K562 (cell line): ENCODE data around the gene PRM1. TPM values are rescaled to one million over a fixed set of nuclear protein-coding genes. Genes with fewer than 3 reads are reported as not detected.

Source experiments
- ATAC-seq: fragments of 200-7000 bp; cut with Tn5 transposase; 3 replicates; pipeline ENCODE4 v1.9.1; 2020; ENCODE audit warnings: moderate library complexity
- BruUV-seq: library from RNA; stranded (reverse); fragments of 400-500 nt; replicated peaks from 2 replicates; lab custom pipeline; 2021; lab: Mats Ljungman, UMichigan
- CTCF ChIA-PET: fragments of 300-600 bp; formaldehyde crosslinking; extraction: SDS; loops from one replicate; lab custom pipeline; 2021; ENCODE audit warnings: low intra/inter-chr PET ratio; lab: Yijun Ruan, JAX
- POLR2A ChIA-PET: fragments of 300-600, 350-650 bp; sonication (Branson Sonifier 250); formaldehyde crosslinking; extraction: SDS; loops from one replicate; lab custom pipeline; 2021; ENCODE audit warnings: antibody characterized with exemption, inconsistent platforms; lab: Yijun Ruan, JAX
- DNase-seq, 4 experiments: peaks; one replicate each; pipeline versions ENCODE4 v3.0.0 to v3.0.0-alpha.2; 2011 to 2018; ENCODE audit warnings: low spot score in 3 of 4, mixed read lengths in 3 of 4; ENCODE audit errors: extremely low read depth in 1 of 4
- FAIRE-seq: peaks from 2 replicates; lab custom pipeline; 2011; peaks lifted over from hg19 to GRCh38; lab: Jason Lieb, UNC
- H2AFZ ChIP-seq: 2 replicates; pipeline ENCODE4 v1.6.0; 2011; ENCODE audit warnings: low read depth, low read length, control low read depth, inconsistent platforms
- H3K27ac ChIP-seq: fragments of 200-600 bp; 3 replicates; pipeline ENCODE4 v1.8.0; 2011; ENCODE audit warnings: low read depth, mild to moderate bottlenecking, control low read depth, inconsistent platforms, low read length, moderate library complexity, mixed read lengths; ENCODE audit errors: extremely low read depth
- H3K27me3 ChIP-seq, 2 experiments: fragments of 300-600 bp in 1 of 2; 2 replicates in 1 of 2; 3 replicates in 1 of 2; pipeline versions ENCODE4 v1.6.0 to v1.8.0; 2011; ENCODE audit warnings: inconsistent platforms in 2 of 2, low read length in 2 of 2, mild to moderate bottlenecking in 1 of 2, mixed read lengths in 1 of 2, moderate library complexity in 1 of 2; ENCODE audit not compliant: control insufficient read depth in 2 of 2, insufficient read depth in 2 of 2
- H3K36me3 ChIP-seq: fragments of 300-600 bp; 3 replicates; pipeline ENCODE4 v1.8.0; 2011; ENCODE audit warnings: mild to moderate bottlenecking, low read length, inconsistent platforms; ENCODE audit not compliant: control insufficient read depth, insufficient read depth
- H3K4me1 ChIP-seq, 2 experiments: fragments of 200-600 bp in 1 of 2; replicated peaks in 1 of 2; 2 replicates in 1 of 2; 3 replicates in 1 of 2; pipeline versions ENCODE4 v1.5.1 to v1.8.0; 2011; ENCODE audit warnings: inconsistent platforms in 2 of 2, low read length in 2 of 2, mild to moderate bottlenecking in 1 of 2, mixed read lengths in 1 of 2, moderate library complexity in 1 of 2; ENCODE audit not compliant: control insufficient read depth in 2 of 2, insufficient read depth in 2 of 2
- H3K4me2 ChIP-seq: 2 replicates; pipeline ENCODE4 v1.6.1; 2011; ENCODE audit warnings: low read length, control low read depth, inconsistent platforms, mixed read lengths; ENCODE audit not compliant: insufficient read depth
- H3K4me3 ChIP-seq: fragments of 200-600 bp; sonication (generic), shearing (Covaris generic); 2 replicates; pipeline ENCODE4 v1.5.1; 2016; ENCODE audit warnings: control low read depth, inconsistent platforms
- H3K79me2 ChIP-seq: fragments of 200-600 bp; 3 replicates; pipeline ENCODE4 v1.8.0; 2011; ENCODE audit warnings: low read length, inconsistent platforms; ENCODE audit not compliant: control insufficient read depth, insufficient read depth
- H3K9ac ChIP-seq, 2 experiments: 2 replicates each; pipeline versions ENCODE4 v1.6.0 to v1.6.1; 2011; ENCODE audit warnings: low read depth in 2 of 2, low read length in 2 of 2, control low read depth in 1 of 2, inconsistent platforms in 1 of 2, mild to moderate bottlenecking in 1 of 2, mixed read lengths in 1 of 2; ENCODE audit not compliant: insufficient read depth in 1 of 2
- H3K9me1 ChIP-seq: one replicate; pipeline ENCODE4 v1.6.0; 2011; ENCODE audit warnings: inconsistent platforms, mild to moderate bottlenecking, low read length, moderate library complexity; ENCODE audit not compliant: control insufficient read depth, insufficient read depth
- H3K9me3 ChIP-seq: replicated peaks from 2 replicates; pipeline ENCODE4 v1.5.1; 2011; ENCODE audit warnings: low read depth, low read length, inconsistent platforms; ENCODE audit not compliant: control insufficient read depth, insufficient read depth
- H4K20me1 ChIP-seq: replicated peaks from 2 replicates; pipeline ENCODE4 v1.6.1; 2011; ENCODE audit warnings: low read length, inconsistent platforms, mixed read lengths; ENCODE audit not compliant: control insufficient read depth, insufficient read depth
- CBFB ChIP-seq: sonication (generic); formaldehyde crosslinking; IDR thresholded peaks from 2 replicates; pipeline ENCODE4 v1.4.0; 2020; ENCODE audit warnings: mild to moderate bottlenecking, missing genetic modification reagents
- HDAC6 ChIP-seq: IDR thresholded peaks from 2 replicates; pipeline ENCODE4 v1.6.1; 2012; ENCODE audit warnings: low read depth, mild to moderate bottlenecking, control low read depth, inconsistent platforms, low read length, moderate library complexity
- HMG20B ChIP-seq: fragments of 250-450 bp; sonication (Bioruptor Pico); IDR thresholded peaks from 2 replicates; pipeline ENCODE4 v1.5.0; 2021; ENCODE audit warnings: mild to moderate bottlenecking
- MAFK ChIP-seq: IDR thresholded peaks from 2 replicates; pipeline ENCODE4 v1.6.1; 2011; ENCODE audit warnings: low read length, improper control_type of control experiment
- POLR2H ChIP-seq: IDR thresholded peaks from 2 replicates; pipeline ENCODE4 v1.6.1; 2016; ENCODE audit warnings: missing genetic modification characterization, low read depth, mild to moderate bottlenecking, control low read depth, missing compliant biosample characterization, moderate library complexity
- ZNF133 ChIP-seq: fragments of 250-450 bp; sonication (Bioruptor Pico); IDR thresholded peaks from 2 replicates; pipeline ENCODE4 v1.4.0; 2020; ENCODE audit warnings: mild to moderate bottlenecking
- ZNF3 ChIP-seq: fragments of 250-450 bp; sonication (Bioruptor Pico); IDR thresholded peaks from 2 replicates; pipeline ENCODE4 v1.5.0; 2021; ENCODE audit warnings: mild to moderate bottlenecking, moderate library complexity
- ZNF717 ChIP-seq: fragments of 250-450 bp; sonication (Bioruptor Pico); IDR thresholded peaks from 2 replicates; pipeline ENCODE4 v1.5.0; 2021
- WGBS: fragments of 100-300 bp; shearing (Covaris generic); methylation state at CpG from one replicate; pipeline ENCODE4 v1.1.6; 2016; ENCODE audit warnings: low coverage, mixed read lengths; ENCODE audit not compliant: insufficient coverage; ENCODE audit errors: missing lambda C conversion rate; 5-methylcytosine and 5-hydroxymethylcytosine counted together
- in situ Hi-C: fragments of 300-500 bp; cut with MboI; formaldehyde crosslinking; loops from 4 replicates; pipeline ENCODE4 v1.15.0; 2018; ENCODE audit warnings: inconsistent platforms, mixed read lengths
- intact Hi-C: fragments of 100-400 bp; cut with micrococcal nuclease; formaldehyde crosslinking; loops from 2 replicates; pipeline ENCODE4 v1.14.2; 2022
- polyA plus RNA-seq, 8 experiments: library from polyadenylated mRNA; depleted of rRNA in 4 of 8; stranded (reverse) in 5 of 8; unstranded in 3 of 8; fragments of >200 nt; fragmentation: Nextera tagmentation in 2 of 8; fragmentation: Illumina TruSeq in 1 of 8; extraction: Ambion mirVana in 2 of 8; extraction: Trizol in 1 of 8; gene quantifications; 2 replicates each; pipeline versions ENCODE4 v1.2.1 to v1.2.3, GENCODE V29; 2011 to 2014; ENCODE audit warnings: inconsistent platforms in 1 of 8, missing spikeins in 1 of 8
- total RNA-seq, 7 experiments: library from RNA; depleted of rRNA in 6 of 7; stranded (reverse); fragments of >200 nt in 6 of 7; fragmentation: Illumina TruSeq in 2 of 7; extraction: Trizol in 2 of 7; gene quantifications; 2 replicates each; pipeline versions ENCODE4 v1.2.1 to v1.2.3, GENCODE V29; 2011 to 2021; ENCODE audit warnings: low replicate concordance in 1 of 7
- TF ChIP-seq, protein P1 (sequence below), 2 experiments: fragments of 450-650 bp; IDR thresholded peaks; 2 replicates each; pipeline ENCODE4 v1.6.1; 2016
- TF ChIP-seq, protein P2 (sequence below): fragments of 250-450 bp; sonication (Bioruptor Pico); IDR thresholded peaks from 2 replicates; pipeline ENCODE4 v1.4.0; 2020
- TF ChIP-seq, protein P3 (sequence below): sonication (generic); formaldehyde crosslinking; IDR thresholded peaks from 2 replicates; pipeline ENCODE4 v1.8.0; 2023; ENCODE audit warnings: mild to moderate bottlenecking, missing genetic modification reagents

The PRM1 gene
- total and polyA plus RNA-seq, 9 of the 15 experiments (the other 6 are each of a cell fraction or from before 2014, with no cell fraction given), result not detected

DNA sequence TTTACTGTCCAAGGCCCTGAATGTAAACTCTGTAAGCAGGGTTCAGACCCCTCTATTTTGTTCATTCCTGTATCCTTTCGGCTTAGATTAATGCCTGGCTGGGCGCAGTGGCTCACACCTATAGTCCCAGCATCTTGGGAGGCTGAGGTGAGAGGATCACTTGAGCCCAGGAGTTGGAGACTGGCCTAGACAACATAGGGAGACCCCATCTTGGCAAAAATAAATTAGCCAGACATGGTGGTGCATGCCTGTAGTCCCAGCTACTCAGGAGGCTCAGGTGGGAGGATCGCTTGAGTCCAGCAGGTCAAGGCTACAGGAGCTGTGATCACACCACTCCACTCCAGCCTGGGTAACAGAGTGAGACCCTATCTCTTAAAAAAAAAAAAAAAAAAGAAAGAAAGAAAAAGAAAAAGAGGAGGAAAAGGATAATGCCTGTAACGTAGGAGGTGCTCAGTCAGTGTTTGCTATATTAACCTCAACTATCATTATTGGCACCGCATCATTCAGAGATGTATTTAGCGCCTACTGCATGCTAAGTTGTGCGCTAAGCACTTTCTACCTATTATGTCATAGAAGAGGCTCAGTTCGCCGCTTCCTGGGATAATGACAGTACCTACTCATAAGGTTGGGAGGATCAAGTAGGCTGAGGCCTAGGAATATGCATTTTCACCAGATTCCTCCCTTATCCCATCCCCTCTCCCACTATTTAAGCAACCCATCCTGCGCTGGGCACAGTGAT lies 30.2 kb downstream of the PRM1 start (continued):
- TF ChIP-seq, protein P1, sequence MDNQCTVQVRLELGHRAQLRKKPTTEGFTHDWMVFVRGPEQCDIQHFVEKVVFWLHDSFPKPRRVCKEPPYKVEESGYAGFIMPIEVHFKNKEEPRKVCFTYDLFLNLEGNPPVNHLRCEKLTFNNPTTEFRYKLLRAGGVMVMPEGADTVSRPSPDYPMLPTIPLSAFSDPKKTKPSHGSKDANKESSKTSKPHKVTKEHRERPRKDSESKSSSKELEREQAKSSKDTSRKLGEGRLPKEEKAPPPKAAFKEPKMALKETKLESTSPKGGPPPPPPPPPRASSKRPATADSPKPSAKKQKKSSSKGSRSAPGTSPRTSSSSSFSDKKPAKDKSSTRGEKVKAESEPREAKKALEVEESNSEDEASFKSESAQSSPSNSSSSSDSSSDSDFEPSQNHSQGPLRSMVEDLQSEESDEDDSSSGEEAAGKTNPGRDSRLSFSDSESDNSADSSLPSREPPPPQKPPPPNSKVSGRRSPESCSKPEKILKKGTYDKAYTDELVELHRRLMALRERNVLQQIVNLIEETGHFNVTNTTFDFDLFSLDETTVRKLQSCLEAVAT (IDR thresholded peaks at IDR 0.05), result 0 out of 4 replicates have a peak, but pooled peaks of 1 of the 2 experiments have one; percentile 50
- TF ChIP-seq, all 486 proteins: peak for 4

- Histone ChIP-seq H3K79me2 (peaks cover 29% of the 10 kb centered on the region), H3K36me3 (peaks cover 25% of the 10 kb centered on the region; the same call in 1 of the 3 replicates), H4K20me1 (no peaks in the 10 kb centered on the region; the same call in 1 of the 2 replicates), H3K27me3 (no peaks in the 10 kb centered on the region), H3K9me1 (no peaks in the 10 kb centered on the region), H3K4me2 (no peak overlapping the region), H3K4me3 (no peak overlapping the region), H2AFZ (no peak overlapping the region), H3K9ac (peak overlapping the region in 1 of 2 experiments; percentile 11; a peak in 1 of 4 replicates), H3K27ac (no peak overlapping the region), H3K9me3 (no peaks in the 10 kb centered on the region), H3K4me1 (peaks cover 30 to 31% of the 10 kb centered on the region in 2 experiments; a peak in 4 of 5 replicates)
- POLR2A ChIA-PET, result interaction anchor here (0.6 kb wide), 1 partner anchor 121 kb away, joined by 3 read pairs; no protein-coding TSS in a partner anchor
- 66% methylated on average over 16 of the region's 16 CpGs for WGBS
- BruUV-seq, result no TSS peak
- ATAC-seq, result no peak
- intact Hi-C loops, result loop anchor here (10.0 kb wide), 2 partner anchors 45 to 115 kb away; no protein-coding TSS in a partner anchor
- no peak for FAIRE-seq
- in situ Hi-C loops, result no loop called here
- DNase-seq, result no peak
- CTCF ChIA-PET, result no interaction called here
- TF ChIP-seq HMG20B (CRISPR knock-in tag) (0 out of 2 replicates have a peak, but pooled peaks have one; percentile 62), CBFB (CRISPR knock-in tag) (no peak), ZNF3 (peak; percentile 41; the same call in 1 of the 2 replicates), MAFK (no peak), ZNF717 (no peak), ZNF133 (CRISPR knock-in tag) (no peak), HDAC6 (0 out of 2 replicates have a peak, but pooled peaks have one; percentile 16), POLR2H (peak; percentile 47; the same call in 1 of the 2 replicates)
- TF ChIP-seq, protein P2, sequence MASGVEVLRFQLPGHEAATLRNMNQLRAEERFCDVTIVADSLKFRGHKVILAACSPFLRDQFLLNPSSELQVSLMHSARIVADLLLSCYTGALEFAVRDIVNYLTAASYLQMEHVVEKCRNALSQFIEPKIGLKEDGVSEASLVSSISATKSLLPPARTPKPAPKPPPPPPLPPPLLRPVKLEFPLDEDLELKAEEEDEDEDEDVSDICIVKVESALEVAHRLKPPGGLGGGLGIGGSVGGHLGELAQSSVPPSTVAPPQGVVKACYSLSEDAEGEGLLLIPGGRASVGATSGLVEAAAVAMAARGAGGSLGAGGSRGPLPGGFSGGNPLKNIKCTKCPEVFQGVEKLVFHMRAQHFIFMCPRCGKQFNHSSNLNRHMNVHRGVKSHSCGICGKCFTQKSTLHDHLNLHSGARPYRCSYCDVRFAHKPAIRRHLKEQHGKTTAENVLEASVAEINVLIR (CRISPR knock-in tag), result no peak
- TF ChIP-seq, protein P3, sequence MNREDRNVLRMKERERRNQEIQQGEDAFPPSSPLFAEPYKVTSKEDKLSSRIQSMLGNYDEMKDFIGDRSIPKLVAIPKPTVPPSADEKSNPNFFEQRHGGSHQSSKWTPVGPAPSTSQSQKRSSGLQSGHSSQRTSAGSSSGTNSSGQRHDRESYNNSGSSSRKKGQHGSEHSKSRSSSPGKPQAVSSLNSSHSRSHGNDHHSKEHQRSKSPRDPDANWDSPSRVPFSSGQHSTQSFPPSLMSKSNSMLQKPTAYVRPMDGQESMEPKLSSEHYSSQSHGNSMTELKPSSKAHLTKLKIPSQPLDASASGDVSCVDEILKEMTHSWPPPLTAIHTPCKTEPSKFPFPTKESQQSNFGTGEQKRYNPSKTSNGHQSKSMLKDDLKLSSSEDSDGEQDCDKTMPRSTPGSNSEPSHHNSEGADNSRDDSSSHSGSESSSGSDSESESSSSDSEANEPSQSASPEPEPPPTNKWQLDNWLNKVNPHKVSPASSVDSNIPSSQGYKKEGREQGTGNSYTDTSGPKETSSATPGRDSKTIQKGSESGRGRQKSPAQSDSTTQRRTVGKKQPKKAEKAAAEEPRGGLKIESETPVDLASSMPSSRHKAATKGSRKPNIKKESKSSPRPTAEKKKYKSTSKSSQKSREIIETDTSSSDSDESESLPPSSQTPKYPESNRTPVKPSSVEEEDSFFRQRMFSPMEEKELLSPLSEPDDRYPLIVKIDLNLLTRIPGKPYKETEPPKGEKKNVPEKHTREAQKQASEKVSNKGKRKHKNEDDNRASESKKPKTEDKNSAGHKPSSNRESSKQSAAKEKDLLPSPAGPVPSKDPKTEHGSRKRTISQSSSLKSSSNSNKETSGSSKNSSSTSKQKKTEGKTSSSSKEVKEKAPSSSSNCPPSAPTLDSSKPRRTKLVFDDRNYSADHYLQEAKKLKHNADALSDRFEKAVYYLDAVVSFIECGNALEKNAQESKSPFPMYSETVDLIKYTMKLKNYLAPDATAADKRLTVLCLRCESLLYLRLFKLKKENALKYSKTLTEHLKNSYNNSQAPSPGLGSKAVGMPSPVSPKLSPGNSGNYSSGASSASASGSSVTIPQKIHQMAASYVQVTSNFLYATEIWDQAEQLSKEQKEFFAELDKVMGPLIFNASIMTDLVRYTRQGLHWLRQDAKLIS, result no peak
Observed at GRCh38 chr16:11250091-11250785, 30.9 kb downstream of the PRM1 start.
